GM21526 (cell line): ENCODE measurements around the gene LGALS1.
"Not testable (repeated sequence)": the region's sequence is repeated elsewhere in the genome, so short reads cannot be mapped to it uniquely, and the experiment has no call there.

ENCODE experiments used
- ATAC-seq: cut with Tn5 transposase; IDR thresholded peaks from one replicate; pipeline ENCODE4 v1.9.1; 2021; ENCODE audit warnings: moderate library complexity; ENCODE audit not compliant: unreplicated experiment, low FRiP score

LGALS1 gene

DNA sequence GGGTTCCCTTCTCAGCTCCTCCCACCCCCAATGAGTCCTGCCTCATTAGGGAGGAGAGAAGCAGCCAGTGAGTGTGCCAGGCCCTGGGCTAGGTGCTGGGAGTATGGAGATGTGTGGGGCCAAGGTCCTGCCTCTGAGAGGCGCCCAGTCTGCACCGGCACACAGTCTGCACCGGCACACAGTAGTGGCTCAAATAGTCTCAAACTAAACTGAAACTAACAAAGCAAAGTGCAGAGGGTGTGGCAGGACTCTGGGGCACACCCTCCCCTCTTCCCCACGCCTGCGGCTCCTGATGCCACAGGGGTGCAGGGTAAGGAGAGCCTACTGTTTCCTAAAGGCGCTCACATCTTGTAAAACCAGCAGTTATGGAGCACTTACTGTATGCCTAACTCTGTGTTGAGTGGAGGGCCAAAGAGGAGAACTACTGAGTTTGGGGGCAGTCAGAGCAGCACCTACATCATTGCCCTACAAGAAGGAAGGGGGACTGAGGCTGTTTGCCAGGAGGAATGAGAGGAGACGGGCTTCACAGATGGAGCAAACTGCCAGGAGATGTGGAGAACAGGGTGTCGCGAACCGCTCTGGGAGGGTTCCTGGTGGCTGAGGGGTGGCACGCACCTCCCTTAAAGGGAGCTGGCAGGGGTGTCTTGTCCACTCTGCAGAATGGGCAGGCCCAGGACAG lies 36.9 kb upstream of the LGALS1 start:
- ATAC-seq, result no peak

DNA sequence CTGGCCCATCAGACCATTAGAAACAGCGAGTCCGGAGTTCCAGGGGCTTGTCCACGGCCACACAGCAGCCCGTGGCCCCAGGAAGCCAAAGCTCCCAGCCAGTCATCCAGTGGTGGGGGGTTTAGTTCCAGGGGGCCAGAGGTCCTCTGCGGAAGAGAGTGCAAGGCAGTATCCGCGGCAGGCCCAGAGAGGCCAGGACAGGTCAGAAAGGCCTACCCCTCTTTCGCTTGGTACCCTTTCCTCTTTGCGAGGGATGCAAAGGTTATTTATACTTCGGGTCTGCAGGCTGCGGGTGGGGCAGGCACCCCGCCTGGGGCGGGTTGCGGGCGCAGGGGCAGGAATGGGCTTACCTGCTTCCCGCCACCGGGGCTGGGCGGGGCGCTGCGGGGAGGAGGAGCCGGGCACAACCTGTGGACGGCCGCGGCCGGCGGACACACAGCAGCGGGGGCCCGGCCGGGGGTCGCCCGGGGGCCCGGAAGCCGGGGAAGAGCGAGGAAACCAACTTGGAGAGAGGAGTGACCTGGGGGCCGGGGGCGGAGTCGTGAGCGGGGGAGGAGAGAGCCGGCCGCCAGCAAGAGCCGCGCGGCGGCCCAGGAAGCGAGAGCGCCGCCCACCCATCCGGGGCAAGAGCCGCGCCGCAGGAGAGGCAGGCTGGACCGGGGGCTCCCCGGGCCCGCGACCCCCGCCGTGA lies 36.2 kb upstream of the LGALS1 start, which contains the start of gene SH3BP1:
Gene SH3BP1, plus strand, starts transcription at position 600 of the 691 bp plus-strand sequence. CDS start 119 bp downstream, outside the sequence.
- ATAC-seq, result no peak

DNA sequence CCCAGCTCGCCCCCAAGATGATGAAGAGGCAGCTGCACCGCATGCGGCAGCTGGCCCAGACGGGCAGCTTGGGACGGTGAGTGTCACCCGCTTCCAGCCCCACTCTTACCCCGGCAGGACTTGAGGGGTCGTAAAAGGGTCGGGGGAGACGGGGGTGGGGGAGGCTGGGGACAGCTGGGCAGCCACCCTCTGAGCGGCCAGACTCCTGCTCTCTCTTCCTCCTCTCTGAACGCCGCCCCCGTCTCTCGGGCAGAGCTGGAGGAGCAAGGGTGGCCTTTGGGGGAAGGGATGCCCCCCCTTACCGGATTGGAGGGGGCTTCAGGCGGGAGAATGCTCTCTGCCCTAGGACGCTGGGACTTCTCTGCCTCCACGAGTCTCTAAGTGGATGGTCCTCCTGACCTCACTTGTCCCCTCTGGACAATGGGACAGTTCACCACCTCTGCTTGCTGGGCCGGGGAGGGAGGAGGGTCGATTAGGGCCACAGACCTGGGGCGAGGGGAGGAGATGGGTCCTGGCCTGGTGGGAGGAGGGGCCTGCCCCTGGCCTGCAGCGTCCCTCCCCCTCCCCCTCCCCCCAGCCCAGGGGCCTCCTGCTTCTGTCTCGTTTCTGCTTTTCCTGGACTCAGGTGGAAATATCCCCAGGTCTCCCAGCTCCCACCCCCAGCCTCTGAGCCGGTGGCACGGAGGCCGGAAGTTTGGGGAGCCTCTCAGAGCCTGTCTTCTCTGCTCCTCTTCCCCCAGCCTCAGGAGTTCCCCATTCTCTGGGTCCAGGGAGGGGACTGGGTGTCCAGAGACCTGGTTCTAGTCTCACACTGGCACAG lies 35.5 kb upstream of the LGALS1 start:
- no peak for ATAC-seq

DNA sequence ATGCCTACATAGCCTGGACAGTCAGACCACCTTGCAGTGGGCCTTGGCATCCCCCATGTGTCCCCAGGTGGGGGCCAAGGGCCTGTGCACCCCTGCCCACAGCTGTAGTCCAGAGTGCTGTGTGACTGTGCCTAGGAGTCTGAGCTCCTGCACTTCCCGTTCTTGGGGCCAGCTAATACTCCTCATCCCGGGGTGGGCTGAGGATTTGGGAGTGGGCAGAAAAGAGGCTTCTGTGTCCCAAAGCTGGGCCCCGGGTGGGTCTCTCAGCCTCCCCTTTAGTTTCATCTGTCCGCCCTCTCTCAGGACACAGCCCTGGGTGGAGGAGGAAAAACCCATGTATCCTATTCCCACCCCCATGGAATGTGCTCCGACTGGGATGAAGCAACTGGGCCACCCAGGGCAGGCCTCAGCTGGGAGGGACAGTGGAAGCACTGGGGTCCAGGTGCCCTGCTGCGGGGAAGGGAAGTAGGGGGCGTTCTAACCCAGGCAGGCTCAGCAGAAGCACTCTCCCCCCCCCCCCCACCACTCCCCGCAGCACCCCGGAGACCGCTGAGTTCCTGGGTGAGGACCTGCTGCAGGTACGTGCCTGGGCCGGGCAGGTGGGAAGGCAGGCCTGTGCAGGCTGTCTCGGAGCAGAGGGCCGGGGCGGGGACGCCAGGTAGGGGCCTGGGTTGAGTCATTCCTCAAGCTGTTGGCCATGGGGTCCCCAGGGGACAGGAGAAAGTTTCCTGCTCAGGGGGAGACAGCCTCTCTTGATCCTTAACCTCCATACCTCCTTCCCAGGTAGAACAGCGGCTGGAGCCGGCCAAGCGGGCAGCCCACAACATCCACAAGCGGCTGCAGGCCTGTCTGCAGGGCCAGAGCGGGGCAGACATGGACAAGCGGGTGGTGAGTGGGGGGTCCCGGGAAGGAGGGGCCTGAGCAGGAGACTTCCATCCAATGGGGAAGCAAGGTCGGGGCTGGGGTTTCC lies 34.6 kb upstream of the LGALS1 start:
- no peak for ATAC-seq

DNA sequence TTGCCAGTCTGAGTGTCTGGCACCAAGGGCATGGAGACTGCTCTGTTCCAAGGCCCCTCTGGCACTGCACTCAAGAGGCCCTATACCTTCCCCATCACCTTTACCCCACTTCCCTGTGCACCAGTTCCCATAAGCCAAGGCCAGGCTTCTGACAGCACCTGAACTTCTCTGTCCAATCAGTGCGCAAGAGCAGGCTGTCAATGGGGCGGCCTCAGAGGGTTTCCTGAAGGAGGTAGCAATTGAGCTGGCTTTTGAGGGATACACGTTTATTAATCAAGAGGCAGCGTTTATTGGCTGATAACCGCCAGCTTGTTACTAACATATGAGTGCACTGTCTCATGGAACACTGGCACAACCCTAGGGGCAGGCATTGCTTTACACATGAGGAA lies 33.9 kb upstream of the LGALS1 start:
- ATAC-seq, result no peak

DNA sequence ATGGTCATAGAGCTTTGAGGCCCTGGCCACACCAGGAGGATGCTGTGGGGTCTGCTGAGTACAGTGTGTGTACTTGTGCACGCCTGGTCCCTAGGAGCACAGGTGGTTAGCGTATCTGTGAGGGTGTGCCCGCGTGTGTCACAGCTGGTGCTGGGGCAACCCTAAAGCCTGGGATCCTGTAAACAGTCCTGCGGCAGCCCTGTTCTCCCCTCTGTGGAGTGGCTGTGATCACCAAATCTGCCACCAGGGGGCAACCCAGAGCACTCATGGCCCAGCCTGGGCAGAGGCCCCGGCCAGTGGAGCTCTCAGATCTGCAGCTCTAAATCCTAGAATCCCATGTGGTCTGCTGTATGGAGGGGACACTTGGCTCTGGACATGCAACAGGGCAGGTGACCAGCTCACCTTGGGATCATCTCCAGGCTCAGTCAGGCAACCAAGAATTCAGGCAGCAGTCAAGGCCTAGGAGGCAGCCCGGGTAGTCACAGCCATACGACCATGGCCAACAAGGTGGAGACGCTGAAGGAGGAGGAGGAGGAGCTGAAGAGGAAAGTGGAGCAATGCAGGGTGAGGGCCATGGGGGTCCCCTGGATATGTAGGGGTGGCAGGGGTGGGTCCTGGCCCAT lies 32.1 kb upstream of the LGALS1 start:
- no peak for ATAC-seq

DNA sequence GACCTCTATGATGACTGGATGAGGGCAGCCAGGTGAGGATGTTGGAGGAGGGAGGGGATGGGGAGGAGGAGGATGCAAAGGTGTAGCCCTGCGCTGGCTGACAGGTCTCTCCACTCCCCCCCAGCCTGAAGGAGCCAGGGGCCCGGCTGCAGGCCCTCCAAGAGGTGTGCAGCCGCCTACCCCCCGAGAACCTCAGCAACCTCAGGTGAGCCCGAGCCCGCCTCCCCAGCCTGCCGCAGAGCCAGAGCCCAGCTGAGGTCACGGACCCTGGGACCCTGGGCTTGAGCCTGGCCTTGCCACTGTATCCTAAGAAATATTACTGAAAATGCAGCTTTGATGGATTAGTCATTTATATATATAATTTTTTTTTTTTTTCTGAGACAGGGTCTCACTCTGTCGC lies 28.1 kb upstream of the LGALS1 start:
- ATAC-seq, result no peak

DNA sequence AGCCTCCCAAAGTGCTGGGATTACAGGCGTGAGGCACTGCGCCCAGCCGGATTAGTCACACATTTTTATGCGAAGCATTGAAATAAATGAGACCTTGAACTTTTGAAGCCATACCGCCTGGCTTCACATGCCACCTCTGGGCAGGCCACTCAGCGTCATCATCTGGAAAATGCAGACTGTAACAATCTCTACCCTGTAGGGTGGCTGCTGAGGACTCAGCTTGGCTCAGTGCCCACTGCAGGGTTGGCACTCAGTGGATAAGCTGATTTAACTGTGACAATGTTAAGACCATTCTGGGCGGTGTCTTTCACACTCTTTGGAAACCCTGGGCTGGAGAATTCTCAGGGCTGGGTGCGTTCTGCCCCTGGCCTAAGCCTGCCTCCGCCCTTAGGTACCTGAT lies 27.5 kb upstream of the LGALS1 start:
- ATAC-seq, result no peak

DNA sequence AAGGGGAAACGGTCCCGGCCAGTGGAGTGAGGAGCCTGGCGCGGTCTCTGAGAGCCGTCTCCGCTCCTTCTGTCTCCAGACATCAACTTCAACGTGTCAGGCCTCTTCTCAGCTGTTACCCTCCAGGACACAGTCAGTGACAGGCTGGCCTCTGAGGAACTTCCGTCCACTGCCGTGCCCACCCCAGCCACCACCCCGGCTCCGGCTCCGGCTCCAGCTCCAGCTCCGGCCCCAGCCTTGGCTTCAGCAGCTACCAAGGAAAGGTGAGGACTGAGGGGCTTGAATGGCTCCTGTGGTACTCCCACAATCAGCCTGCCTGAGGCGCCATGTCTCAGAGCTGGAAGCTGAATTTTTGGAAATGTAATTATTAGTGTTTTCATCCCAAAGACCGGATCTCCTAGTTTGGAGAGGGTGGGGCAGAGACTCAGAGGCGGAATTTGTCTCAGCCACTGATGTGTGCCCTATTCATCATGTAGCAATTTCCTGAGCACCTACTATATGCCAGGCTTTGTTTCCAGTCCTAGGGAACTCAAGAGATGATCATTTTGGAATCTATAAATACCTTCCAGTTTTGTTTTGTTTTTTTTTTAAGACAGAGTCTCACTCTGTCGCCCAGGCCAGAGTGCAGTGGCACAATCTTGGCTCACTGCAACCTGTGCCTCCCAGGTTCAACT lies 24.8 kb upstream of the LGALS1 start:
- ATAC-seq, result no peak

DNA sequence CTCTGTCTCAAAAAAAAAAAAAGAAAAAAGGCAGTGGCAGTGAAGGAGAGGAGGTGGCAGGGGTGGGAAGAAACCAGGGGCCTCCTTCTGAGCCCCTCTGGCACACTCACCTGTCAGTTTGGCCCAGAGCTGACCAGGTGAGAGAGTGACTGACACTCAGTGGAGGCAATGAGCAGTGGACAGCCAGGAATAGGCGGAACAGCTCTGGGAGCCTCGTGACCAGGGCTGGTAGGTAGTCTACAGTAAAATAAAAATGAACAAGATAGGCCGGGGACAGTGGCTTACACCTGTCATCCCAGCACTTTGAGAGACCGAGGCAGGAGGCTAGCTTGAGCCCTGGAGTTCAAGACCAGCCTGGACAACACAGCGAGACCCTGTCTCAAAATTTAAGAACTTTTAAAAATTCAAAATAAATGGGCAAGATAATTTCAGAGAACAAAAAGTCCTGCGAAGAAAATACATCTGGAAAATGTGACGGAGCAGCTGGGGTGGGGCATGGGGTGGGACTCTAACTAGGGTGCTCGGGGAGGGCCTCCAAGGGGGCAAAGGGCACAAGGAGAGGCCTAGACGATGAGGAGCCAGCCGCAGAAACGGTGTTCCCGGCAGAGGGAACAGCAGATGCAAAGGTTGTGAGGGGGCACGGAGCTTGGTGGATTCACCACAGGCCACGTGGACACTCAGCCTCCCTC lies 20.7 kb upstream of the LGALS1 start:
- no peak for ATAC-seq

DNA sequence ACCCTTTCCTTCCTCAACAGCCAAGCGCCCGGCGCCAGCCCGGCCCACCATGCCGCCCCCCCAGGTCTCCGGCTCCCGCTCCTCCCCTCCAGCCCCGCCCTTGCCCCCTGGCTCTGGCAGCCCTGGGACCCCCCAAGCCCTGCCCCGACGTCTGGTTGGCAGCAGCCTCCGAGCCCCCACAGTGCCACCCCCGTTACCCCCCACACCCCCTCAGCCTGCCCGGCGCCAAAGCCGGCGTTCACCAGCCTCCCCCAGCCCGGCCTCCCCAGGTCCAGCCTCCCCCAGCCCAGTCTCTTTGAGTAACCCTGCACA lies 20.2 kb upstream of the LGALS1 start:
- ATAC-seq, result no peak

DNA sequence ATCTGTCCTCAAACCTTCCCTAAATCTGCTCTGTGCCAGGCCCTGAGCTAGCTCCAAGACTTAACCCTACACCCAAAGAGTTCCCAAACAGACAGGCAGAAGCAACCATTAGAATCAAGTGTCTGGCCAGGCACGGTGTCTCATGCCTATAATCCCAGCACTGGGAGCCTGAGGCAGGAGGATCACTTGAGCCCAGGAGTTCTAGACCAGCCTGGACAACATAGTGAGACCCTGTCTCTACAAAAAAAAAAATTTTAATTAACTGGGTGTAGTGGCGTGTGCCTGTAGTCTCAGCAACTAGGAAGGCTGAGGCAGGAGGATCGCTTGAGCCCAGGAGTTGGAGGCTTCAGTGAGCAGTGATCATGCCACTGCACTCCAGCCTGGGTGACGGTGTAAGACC lies 18.9 kb upstream of the LGALS1 start:
- ATAC-seq, result not testable (repeated sequence)

DNA sequence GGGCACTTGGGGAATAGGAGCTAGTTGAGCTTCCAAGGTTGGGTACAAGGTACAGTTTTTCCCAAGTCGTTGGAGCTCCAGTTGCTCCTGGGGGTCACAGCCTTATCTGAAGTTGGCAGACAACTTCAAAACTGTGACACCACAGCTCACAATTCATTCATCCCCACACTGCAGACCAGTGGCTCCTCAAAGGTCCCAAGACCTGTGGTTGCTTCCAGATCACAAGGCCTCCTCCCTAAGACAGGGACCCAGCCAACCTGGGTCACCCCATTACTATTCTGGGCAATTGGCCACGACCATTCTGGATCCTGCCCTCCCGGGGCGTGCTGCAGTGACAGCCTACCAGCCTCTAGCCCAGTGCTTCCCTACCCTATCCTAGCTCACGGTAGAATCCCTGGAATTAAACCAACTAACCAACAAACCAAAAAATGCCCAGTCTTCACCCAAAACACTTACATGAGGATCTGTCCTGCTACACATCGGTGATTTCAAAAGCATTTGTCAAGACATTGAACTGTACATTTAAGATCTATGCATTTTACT lies 17.8 kb upstream of the LGALS1 start:
- no peak for ATAC-seq

DNA sequence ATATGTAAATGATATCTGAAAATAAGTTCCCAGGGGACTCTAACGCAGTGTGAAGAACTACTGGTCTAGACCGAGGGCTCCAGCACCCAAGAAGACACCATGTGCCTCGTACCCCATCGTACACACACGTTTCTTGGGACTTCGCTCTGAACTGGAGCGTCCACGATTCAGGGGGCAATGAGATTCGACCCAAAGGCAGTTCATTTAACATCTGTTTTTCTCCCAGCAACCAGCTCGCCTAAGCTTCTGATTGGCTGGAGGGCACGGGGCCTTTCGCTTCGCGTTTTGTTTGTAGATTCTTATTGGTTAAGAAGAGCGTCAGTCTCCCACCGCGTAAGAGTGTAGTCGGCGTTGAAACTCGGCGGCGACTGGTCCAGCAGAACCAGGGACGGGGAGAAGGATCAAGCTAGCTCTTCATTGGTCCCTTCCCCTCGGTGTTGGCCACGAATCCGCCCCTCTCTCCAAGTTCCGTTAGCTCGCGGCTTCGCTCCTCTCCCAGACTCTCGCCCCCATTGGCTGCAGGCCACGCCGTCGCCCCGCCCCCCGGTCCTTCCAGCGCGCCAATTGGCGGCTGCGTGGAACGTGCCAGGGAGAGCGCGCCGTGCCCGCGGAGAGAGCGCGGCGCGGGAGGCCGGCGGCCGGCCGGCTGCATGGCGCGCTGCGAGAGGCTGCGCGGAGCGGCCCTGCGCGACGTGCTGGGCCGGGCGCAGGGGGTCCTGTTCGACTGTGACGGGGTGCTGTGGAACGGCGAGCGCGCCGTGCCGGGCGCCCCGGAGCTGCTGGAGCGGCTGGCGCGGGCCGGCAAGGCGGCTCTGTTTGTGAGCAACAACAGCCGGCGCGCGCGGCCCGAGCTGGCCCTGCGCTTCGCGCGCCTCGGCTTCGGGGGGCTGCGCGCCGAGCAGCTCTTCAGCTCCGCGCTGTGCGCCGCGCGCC lies 17.0 kb upstream of the LGALS1 start, which contains the start of gene PDXP:
Gene PDXP, plus strand, starts transcription at position 591 of the 933 bp plus-strand sequence. Its CDS starts 60 bp downstream, at position 651.
- peak; percentile 74 for ATAC-seq

DNA sequence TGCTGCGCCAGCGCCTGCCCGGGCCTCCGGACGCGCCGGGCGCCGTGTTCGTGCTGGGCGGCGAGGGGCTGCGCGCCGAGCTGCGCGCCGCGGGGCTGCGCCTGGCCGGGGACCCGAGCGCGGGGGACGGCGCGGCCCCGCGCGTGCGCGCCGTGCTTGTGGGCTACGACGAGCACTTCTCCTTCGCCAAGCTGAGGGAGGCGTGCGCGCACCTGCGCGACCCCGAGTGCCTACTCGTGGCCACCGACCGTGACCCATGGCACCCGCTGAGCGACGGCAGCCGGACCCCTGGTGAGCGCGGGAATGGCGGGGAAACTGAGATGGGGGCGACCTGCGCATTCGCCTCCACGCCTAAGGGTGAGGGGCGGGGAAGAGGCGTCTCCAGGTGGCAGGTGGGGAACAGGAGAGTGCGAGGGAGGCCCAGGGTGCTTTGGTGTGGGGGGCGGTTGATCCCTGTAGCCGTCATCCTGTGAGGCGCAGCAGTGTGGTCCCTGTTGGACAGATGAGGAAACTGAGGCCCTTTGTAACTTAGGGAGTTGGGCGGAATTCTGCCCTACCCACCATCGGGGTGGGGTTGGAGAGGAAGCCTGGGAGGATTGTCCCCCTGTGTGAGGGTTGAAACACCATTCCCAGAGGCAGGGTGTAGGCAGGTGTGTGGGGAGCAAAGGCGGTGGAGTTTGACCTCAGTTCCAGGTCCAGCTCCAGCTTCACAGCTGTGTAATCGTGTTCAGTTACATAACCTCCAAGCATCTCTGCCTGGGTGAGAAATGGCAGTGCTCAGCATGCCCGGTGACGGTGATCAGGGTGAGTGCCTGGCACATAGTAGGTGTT lies 16.2 kb upstream of the LGALS1 start:
- peak; percentile 5 for ATAC-seq

DNA sequence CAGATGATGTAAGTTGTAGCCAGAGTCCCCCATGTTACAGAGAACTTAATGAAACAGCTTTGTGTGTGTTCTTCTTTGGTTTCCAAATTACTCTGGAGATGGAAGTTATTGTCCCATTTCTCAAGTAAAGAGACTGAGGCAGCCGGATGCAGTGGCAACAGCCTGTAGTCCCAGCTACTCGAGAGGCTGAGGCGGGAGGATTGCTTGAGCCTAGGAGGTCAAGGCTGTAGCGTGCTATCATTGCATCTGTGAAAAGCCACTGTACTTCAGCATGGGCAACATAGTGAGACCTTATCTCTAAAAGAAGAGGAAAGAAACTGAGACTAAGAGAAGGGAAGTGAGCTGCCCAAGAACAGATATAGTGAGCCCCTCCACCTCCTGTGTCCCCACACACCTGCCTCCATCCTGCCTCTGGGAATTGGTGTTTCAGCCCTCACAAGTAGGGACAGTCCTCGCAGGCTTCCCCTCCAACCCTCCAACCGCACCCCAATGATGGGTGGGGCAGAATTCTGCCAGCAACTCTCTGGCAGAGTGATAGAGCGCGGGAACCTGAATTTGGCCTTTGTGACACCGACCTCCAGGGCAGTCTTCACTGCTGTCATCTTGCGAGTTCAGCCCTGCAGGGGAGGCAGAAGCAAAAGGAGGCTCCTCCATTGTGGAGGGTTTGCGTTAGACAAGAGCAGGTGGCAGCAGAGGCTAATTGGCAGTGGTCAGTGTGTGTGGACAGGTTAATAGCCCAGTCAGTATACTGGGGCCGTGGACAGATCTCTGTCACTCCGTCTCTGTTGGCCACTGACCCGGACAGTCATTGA lies 15.3 kb upstream of the LGALS1 start:
- ATAC-seq, result no peak
